Measurements from ENCODE around the gene GCFC2.
"Not testable (repeated sequence)": the region's sequence is repeated elsewhere in the genome, so short reads cannot be mapped to it uniquely, and the experiment has no call there.

Gene GCFC2

GRCh38 chr2:75676464-75676863 lies 34.3 kb downstream of the GCFC2 start:
- DNase-seq, result no peak

DNA sequence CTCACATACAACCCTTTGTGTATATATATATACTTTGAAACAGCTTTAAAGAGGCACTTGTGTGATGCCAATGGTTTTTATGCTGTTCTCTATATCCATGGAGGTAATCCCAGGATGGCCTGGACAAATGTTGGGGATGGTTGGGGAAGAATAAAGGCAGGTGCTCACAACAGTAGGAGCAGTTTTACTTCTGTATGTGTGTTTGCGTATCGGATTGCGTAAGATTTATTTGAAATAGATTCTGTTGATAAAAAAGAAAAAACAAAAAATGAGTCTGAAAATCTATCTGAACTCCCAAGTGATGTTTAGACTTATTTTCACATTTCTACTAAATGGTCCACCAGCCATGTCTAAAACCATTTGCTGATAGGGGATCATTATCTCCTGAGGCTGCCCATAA lies 34.8 kb downstream of the GCFC2 start:
- DNase-seq, result no peak

GRCh38 chr2:75675423-75675822 lies 35.3 kb downstream of the GCFC2 start:
- DNase-seq, result not testable (repeated sequence)

- no peak for DNase-seq
These were observed 42.8 kb downstream of the GCFC2 start for GRCh38 chr2:75667884-75668283.

GRCh38 chr2:75666911-75667310 lies 43.8 kb downstream of the GCFC2 start:
- DNase-seq, result no peak

DNA sequence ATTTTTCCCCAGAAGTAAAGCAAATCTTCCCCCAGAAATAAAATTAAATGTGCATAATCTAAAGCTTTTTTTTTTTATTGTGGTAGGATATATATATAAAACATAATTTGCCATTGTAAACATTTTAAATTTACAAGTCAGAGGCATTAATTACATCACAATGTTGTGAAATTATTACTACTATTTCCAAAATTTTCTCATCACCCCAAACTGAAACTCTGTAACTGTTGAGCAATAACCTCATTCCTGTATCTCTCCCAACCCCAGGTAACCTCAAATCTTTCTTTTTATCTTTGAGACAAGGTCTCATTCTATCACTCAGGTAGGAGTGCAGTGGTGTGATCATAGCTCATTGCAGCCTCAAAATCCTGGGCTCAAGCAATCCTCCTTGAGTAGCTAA lies 52.9 kb downstream of the GCFC2 start:
- no peak for DNase-seq

DNA sequence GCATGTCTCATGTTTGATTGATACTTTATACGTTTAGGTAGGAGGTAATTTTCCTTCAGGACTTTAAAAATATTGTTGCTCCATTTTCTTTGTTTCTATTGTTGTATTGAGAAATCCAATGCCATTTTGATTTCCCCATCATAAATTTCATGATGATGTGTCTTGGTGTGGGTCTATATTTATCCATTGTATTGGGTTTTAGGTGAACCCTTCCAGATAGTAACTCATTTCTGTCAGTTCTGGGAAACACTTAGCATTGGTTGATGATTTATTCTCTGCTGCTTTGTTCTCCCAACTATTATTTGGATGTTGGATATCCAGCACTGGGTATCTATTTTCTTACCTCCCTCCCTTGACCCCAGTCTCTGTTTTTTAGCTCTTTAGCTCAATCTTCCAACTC lies 54.2 kb downstream of the GCFC2 start:
- DNase-seq, result no peak

DNA sequence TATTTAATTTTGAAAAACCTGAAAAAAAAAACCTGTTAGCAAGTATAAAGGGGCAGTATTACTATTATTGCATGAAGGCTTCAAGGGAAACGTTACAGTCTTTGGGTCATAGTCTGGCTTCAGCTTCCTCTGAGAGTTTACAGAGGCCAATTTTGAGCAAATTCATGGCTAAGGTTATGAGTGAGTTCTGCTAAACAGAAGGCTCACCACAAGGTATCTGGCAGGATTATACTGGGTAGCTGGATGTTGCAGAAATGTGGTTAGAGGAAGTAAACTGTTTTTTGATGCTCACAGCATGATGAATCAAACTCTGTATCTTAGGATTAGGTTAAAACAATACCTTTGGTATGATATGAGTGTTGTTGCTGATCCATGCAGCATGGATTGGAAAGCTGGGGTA lies 54.9 kb downstream of the GCFC2 start:
- no peak for DNase-seq

- DNase-seq, result no peak
These were observed 56.7 kb downstream of the GCFC2 start for GRCh38 chr2:75654012-75654411.

- no peak for DNase-seq
These were observed 62.9 kb downstream of the GCFC2 start for GRCh38 chr2:75647771-75648170.

- peak; percentile 73 to 79 for DNase-seq
These were observed 63.9 kb downstream of the GCFC2 start, which contains the start of gene MRPL19 for GRCh38 chr2:75646583-75647425. Gene MRPL19, plus strand, starts transcription at chr2:75646783. Its CDS starts 25 bp downstream, at chr2:75646808.

GRCh38 chr2:75646090-75646582 lies 64.6 kb downstream of the GCFC2 start:
- no peak for DNase-seq

GRCh38 chr2:75645643-75646042 lies 65.1 kb downstream of the GCFC2 start:
- DNase-seq, result no peak

DNA sequence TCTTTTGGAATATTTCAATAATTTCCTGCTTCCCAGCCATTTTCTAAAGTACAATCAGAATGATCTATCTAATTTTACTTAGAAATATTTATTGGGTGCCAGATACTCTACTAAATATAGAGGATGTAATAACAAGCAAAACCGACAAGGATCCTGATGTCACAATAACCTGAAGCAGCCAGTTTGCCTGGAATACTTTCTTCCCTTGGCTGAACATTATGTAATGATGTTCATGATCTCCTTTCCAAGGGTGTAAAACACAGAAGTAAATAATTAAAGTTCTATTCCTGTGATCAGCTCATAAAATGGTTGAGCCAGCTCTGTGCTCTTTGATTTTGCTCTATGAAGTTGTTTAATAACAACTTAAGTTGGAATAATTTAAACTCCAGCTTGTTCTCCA lies 66.7 kb downstream of the GCFC2 start:
- no peak for DNase-seq

GRCh38 chr2:75641587-75641986 lies 69.1 kb downstream of the GCFC2 start:
- no peak for DNase-seq

DNA sequence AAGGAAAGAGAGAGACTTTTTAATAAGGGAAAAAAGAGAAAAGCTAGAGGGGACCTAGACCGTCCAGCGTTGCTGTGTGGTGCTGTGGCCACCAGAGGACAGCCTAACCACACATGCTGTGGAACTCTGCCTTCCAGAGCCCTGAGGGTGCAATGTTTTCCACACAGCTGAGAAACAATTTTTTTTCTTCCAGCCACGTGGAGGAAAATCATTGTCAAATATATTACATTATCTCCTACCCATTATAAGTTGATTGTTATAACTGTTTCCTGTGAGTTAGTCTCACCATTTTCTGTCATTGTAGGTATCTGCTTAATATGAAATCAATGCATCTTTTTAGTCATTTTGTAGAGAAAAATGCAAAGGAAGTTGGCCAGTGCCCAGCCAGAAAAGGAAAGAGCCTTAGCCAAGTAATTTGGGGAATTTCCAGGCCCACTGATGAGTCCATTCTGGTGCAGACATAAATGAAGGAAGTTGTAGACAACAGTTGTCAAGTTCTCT lies 70.0 kb downstream of the GCFC2 start:
- peak; percentile 59 to 68 for DNase-seq

DNA sequence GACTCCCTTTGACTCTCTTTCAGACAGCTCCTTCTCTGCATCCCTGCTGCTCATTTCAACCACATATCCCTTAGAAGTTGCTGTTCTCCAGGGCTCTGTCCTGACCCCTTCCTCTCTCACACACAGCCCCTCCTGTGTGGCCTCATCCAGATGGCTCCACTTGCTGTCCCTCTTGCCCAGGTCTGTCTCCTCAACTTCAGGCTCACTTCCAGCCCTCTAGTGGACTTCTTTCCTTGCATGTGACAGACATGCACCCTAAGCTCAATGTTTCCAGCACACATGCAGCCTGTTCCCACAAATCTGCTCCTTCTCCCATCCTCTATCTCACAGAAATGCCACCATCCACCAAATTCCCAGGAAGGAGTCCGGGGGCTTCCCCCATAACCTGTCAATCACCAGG lies 73.1 kb downstream of the GCFC2 start:
- DNase-seq, result no peak

DNA sequence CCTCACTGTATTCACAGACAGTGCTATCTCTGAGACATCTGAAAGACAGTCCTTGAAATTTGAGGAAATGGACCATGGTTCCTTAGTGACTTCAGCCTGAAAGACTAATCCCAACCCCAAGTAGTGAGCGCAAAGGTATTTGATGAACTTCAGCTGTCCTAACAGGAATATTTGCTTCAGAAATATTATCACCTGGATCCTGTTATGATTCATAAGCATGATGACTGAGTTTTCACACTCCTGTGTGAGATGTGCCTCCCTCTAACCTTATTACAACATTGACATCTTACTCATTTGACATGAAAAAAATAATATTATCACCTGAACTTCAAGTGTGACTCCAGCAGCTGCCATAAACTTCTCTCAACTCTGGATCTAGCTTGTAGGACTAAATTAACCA lies 75.8 kb downstream of the GCFC2 start:
- no peak for DNase-seq

GRCh38 chr2:75633620-75634019 lies 77.1 kb downstream of the GCFC2 start:
- no peak for DNase-seq

DNA sequence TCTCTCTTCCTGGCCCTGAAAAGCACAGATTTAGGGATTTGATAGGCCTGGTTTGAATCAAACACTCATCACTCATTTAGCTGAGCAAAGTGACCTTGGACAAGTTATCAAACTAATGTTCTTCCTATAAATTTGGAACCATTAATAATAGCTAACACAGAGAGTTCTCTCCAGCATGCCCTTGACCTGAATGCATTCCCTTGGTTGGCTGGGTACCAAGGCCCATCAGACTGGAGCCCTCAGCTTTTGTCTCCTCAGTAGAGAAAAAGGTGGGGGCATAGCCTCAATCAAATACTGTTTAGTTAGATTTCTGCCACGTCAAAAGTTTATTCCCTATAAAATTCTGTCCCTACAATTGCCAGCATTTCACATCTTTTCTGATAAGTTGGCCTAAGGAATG lies 77.9 kb downstream of the GCFC2 start:
- no peak for DNase-seq

DNA sequence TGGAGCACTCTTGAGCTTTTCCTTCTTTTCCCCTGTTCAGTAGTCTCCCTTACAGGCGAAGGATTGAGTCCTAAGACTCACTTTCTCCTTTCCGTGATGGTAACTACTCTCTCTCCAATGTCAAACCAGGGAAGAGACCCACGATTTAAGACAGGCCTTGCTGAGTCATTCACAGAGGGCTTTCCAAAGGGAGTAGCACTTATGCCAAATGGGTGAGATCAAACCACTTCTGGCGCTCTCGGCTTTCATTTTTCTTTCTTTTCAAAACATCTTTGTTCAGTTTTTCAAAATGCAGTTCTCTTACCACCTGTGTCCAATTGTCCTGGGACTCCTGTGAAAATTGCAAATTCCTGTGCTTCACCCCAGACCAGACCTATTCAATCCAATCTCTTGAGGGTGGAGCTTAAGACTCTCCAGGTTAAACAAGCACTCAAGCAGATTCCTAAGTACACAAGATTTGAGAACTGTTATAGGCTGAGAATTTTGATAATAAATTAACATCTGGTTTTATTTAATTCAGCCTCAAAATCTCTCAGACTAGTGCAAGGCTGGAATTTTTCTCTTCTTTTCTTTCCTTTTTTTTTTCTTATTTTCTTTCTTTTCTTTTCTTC lies 78.5 kb downstream of the GCFC2 start:
- DNase-seq, result no peak

DNA sequence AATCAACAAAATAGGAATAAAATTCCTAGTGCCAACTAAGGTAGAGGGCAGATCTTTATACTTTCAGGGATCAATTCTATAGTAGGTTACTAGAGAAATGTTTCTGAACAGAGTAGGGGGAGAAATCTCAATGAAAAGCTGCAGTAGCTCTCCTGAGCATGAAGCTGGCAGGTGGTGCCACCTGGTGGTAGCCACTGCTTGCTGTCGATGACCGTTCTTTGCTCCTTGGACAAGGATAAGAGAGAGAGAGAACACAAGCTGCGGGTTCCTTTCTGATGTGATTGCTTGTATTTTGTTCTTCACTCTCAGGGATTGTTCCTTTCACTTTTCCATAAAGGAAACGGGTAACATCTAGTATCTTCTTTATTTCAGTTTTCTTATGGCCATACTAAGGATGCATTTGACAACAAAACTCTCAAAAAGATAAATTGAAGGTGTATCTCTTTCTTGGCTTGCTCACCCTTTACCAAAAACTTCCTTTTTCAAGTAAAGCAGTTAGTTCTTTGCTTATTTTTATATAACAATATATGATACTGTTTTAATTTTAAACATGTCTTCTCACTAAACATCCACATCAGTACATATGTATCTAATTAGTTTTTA lies 82.7 kb downstream of the GCFC2 start:
- peak; percentile 71 to 78 for DNase-seq

- DNase-seq, result no peak
These were observed 87.8 kb downstream of the GCFC2 start for GRCh38 chr2:75622929-75623328.

DNA sequence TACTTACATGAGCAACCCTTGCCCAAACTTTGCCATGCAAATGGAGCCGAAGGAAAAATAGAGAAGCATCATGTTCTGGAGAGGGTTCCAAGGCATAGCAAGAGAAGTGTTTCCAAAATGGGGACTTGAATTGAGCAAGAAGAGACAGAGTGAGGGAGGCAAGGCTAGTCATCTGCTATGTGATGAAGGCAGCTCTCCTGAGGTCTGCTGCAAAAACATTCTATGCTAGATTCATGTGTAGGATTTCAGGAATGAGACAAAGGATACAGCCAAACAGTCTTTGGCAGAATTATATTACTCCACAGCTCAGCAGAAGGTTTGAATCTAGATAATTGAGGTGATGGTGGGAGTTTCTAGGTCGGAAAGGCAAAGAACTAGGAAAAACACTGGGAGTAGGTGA lies 88.2 kb downstream of the GCFC2 start:
- no peak for DNase-seq
